ENCODE measurements around the gene MISFA.
"Not testable (repeated sequence)": the region's sequence is repeated elsewhere in the genome, so short reads cannot be mapped to it uniquely, and the experiment has no call there.

The MISFA gene

GRCh38 chr11:18599739-18600230 lies at the start of gene MISFA:
MISFA (plus strand) TSS chr11:18599789; CDS start chr11:18599929, 140 bp downstream.
- no peak for DNase-seq

DNA sequence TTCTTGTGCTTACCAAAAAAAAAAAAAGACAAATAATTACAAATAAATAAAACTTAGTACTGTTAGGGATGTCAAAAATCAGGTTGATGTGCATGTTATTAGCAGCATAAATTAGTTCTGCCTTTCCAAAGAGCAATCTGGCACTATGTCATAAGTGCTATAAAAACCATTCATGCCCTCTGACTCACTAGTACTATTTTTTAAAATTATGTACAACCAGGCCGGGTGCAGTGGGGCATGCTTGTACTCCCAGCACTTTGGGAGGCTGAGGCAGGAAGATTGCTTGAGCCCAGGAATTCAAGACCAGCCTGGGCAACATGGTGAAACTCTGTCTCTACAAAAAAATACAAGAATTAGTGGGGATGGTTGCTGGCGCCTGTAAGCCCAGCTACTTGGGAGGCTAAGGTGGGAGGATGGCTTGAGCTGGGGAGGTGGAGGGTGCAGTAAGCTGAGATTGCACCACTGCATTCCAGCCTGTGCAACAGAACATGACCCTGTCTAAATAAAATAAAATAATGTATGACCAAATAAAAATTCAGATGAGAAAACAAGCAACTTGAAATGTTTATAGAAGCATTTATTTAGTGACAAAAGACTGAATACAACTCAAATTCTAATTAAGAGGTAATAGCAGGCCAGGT lies 36.4 kb upstream of the MISFA start:
- DNase-seq = no peak

GRCh38 chr11:18564149-18564548 lies 35.4 kb upstream of the MISFA start:
- no peak for DNase-seq

DNA sequence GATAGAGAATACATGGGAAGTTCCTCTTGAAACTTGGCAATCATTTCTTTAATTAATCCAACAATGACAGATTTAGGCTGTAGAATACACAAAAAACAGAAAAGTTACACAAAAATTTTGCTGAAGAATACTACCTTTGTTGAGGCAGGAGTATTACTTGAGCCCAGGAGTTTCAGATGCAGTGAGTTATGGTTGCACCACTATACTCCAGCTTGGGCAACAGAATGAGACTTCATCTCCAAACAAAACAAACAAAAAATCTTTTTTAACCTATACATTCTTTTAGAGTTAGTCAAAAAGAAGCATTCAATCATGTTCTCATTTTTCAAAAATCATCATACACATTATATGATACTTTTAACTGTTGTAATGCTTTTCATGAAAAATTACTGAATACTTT lies 33.2 kb upstream of the MISFA start:
- DNase-seq = no peak

GRCh38 chr11:18567081-18567480 lies 32.5 kb upstream of the MISFA start:
- no peak for DNase-seq

GRCh38 chr11:18575361-18575760 lies 24.2 kb upstream of the MISFA start:
- DNase-seq = no peak

- DNase-seq = no peak
These were observed 20.5 kb upstream of the MISFA start for GRCh38 chr11:18578975-18579598.

GRCh38 chr11:18580113-18580766 lies 19.3 kb upstream of the MISFA start:
- DNase-seq = no peak

DNA sequence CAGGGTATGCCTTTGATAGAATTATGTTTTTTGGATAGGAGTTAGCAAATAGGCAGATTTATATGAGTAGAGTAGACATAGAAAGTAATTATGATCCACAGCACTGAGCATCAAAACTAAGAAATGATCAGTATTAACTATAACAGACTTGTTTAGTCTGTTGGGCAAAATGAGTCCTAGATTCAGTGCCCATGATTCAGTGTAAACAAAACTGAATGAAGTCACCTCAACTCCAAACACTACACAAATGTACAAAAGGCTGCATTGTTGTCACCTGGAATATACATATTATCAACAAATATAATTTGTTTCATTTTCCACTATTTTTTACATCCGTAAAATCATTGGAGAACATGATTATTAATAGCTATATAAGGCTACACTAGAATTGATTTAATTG lies 17.8 kb upstream of the MISFA start:
- DNase-seq = no peak

DNA sequence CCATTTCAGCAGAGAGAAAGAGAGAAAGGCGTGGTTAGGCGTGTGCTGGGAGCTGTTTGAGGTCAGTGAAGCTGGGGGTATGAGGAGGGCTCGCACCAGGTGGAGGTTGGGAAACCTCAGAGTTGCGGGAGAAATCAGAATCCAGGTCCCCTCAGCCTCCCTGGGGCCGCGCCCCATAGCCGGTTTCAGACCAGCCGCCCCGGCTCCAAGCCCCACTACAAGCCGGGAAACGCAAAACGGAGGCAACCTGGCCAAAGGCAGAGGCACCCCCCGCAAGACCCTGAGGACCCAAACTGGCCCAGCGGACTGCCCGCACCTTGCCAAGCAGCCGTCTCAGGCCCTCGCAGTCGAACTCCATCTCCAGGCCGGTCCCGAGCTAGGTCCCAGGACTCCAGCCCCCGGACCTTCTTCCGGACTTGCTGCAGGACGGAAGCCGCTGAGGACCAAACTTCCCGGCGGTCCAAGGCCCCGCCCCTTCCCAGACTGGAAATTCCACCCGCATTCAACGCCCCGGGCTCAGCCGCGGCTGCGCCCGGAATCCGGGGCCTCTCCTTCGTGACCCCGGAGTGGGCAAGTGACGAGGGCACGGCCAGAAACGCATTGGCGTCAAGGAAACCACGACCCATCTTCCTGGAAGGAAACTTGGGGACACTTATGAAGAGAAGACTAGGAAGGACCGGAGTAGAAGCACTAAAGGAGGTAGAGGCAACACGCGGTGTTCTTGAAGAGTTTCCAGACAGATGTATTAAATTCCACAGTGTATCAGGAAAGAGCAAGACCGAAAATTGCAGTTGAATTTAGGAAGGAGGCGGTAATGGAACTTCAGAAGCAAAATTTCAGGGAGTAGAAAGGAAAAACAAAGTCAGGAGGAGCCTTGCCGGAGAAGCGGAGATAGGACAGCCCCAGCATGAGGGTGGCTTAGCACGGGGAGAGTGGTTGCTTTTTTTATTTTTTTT lies 11.0 kb upstream of the MISFA start, which contains the start of gene UEVLD:
Gene UEVLD, minus strand, starts transcription at position 438 of the 956 bp plus-strand sequence. Its CDS starts 80 bp downstream, at position 358.
- DNase-seq = peak; percentile 95

- DNase-seq = no peak
These were observed 9.0 kb upstream of the MISFA start for GRCh38 chr11:18590571-18590970.

DNA sequence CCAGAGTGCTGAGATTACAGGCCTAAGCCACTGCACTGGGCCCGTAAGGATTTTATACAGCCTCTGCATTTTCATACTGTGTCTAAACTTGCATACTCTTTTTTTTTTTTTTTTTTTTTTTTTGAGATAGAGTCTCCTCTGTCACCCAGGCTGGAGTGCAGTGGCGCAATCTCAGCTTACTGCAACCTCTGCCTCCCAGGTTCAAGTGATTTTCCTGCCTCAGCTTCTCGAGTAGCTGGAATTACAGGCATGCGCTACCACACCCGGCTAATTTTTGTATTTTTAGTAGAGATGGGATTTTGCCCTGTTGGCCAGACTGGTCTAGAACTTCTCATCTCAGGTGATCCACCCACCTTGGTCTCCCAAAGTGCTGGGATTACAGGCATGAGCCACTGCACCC lies 5.5 kb upstream of the MISFA start:
- DNase-seq = not testable (repeated sequence)

- DNase-seq = no peak
These were observed 4.4 kb upstream of the MISFA start for GRCh38 chr11:18594999-18595749.

DNA sequence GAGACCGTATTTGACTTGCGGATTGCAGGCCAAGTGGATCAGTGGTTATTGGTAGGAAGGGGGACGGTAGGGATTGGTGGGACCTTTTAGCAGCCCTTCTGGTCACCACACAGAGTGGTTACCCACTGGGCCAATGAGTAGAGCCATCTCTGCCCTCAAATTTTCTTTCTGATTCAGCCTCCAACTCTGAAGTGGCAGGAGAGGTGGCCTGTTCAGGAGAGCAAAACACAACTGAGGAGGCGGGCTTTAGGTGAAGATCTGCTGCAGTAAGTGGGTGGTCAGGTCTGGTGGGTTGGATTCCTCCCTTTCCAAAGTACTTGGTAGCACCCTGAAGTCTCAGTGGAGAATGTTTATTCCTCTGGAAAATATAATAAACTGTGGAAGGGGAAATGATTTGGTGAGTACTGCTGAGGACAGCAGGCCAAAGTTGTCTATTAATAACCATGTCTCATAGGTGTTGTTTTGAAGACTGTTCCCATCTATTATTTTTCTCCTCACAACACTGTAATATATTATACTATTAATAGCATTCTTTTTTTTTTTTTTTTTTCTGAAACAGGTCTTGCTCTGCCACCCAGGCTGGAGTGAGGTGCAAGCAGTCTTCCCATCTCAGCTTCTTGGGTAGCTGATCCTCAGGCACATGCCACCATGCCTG lies 1.5 kb downstream of the MISFA start:
- no peak for DNase-seq

- no peak for DNase-seq
These were observed 8.8 kb downstream of the MISFA start for GRCh38 chr11:18608376-18608775.

DNA sequence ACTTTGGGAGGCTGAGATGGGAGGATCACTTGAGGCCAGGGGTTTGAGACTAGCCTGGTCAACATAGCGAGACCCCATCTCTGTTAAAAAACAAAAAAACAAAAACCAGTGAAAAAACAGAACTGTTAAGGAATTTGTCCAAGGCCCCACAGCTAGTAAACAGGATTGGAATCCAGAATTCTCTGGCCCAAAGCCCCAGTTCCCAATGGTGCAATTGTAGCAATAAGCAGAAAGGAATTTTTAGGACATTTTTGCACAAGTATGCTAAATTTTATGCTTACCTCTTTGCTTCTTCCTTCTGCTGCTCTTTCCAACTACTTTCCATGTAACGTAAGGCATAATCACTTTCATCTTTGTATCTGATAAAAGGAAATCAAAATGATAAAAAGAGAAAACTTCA lies 11.6 kb downstream of the MISFA start:
- no peak for DNase-seq

GRCh38 chr11:18612394-18612793 lies 12.8 kb downstream of the MISFA start:
- no peak for DNase-seq

- no peak for DNase-seq
These were observed 15.1 kb downstream of the MISFA start for GRCh38 chr11:18614667-18615066.

- DNase-seq = no peak
These were observed 16.2 kb downstream of the MISFA start for GRCh38 chr11:18615628-18616392.

- no peak for DNase-seq
These were observed 18.2 kb downstream of the MISFA start for GRCh38 chr11:18617688-18618341.
